GM23248 (cell line): ENCODE data around the gene PSG4.
"Not testable (repeated sequence)": the region's sequence is repeated elsewhere in the genome, so short reads cannot be mapped to it uniquely, and the experiment has no call there.

Source experiments
- EZH2 ChIP-seq: fragments of 200-600 bp; sonication (generic); IDR thresholded peaks from 2 replicates; pipeline ENCODE4 v1.6.1; 2018; ENCODE audit warnings: antibody characterized with exemption, mild to moderate bottlenecking; ENCODE audit not compliant: insufficient read depth, poor library complexity, severe bottlenecking
- EZH2phosphoT487 ChIP-seq: fragments of 200-600 bp; sonication (generic); IDR thresholded peaks from 2 replicates; pipeline ENCODE4 v1.6.1; 2018; ENCODE audit warnings: antibody characterized with exemption, moderate library complexity, mild to moderate bottlenecking, low read depth; ENCODE audit not compliant: insufficient read depth

DNA sequence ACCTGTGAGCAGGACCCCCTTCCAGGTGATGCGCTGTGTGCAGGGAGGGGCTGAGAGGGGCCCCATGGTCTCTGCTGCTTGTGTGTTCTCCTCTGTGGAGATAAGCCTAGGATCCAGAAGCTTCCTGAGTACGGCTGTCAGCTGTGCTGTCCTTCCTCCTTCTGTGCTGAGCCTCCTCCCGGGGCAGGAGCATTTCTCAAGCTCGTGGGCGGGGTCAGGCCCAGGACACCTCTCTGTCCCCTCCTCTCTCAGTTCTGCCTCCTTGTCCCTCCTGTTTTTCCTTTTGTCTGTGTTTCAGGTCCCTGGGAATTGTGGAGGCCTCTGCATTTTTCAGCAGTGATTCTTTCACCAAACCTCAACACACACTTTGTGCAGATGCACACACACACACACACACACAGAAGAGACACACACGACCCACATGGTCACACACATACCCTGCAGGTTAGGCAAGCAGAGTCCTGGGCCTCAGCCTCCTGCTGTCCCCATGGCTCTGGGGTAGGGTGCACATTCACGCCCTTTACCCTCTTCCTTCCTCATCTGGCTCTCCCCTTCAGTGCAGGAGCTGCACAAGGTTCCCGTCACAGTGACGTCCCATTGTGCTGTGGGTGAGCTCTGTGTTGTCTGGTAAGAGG, at the start of gene PSG4:
- not testable (repeated sequence) for TF ChIP-seq EZH2, EZH2phosphoT487
